RPMI7951 (cell line): Measurements from ENCODE around the gene SPECC1. TPM values are rescaled to one million over a fixed set of nuclear protein-coding genes. Genes with fewer than 3 reads are reported as not detected.
"Not testable (repeated sequence)": the region's sequence is repeated elsewhere in the genome, so short reads cannot be mapped to it uniquely, and the experiment has no call there.

Experiments used
- DNase-seq: peaks from one replicate; pipeline ENCODE4 v3.0.0-alpha.2; 2012; ENCODE audit warnings: low read depth
- total RNA-seq: library from RNA; depleted of rRNA; stranded (reverse); fragments of >200 nt; shearing (Covaris generic); gene quantifications from 2 replicates; pipeline ENCODE4 v1.2.3, GENCODE V29; 2014; rRNA removed

The SPECC1 gene
- total RNA-seq = 40.3 and 45.4 TPM in 2 replicates

GRCh38 chr17:20009302-20010098 lies at the start of gene SPECC1:
Gene SPECC1 (plus strand): TSS chr17:20009359. CDS start chr17:20096652, 87,293 bp downstream.
- DNase-seq = no peak

DNA sequence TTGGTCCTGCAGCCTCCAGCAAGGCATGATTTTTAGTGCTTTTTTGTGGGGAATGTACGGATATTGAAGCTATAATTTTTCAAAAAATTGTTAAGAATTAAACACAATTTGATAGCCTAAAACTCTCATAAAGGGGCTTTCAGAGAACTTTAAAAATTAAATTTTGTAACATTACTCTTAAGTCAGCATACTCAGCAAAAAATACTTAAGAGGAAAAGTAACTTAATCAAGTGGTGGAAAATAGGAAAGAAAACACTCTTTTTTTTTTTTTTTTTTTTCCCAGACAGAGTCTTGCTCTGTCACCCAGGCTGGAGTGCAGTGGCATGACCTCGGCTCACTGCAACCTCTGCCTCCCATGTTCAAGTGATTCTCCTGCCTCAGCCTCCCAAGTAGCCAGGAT lies 46.2 kb upstream of the SPECC1 start:
- DNase-seq = not testable (repeated sequence)

DNA sequence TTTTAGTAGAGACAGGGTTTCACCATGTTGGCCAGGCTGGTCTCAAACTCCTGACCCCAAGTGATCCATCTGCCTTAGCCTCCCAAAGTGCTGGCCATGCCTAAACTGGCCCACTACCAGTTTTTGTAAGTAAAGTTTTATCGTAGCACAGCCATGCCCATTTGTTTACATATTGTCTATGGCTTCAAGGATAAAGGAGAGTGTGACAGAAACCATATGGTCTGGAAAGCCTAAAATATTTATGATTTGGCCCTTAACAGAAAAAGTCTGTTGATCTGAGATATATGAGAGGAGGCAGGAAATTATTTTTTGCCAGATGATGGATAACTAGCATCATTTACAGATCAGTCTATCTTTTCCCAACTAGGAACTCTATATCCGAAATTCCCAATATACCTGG lies 36.0 kb upstream of the SPECC1 start:
- no peak for DNase-seq

GRCh38 chr17:19975601-19976000 lies 33.6 kb upstream of the SPECC1 start:
- DNase-seq = no peak

- peak; percentile 81 for DNase-seq
Measured at GRCh38 chr17:19977293-19978208, 31.6 kb upstream of the SPECC1 start, which contains the start of gene AKAP10. Gene AKAP10 (minus strand): TSS chr17:19977828. CDS start chr17:19977679, 149 bp downstream.

GRCh38 chr17:19978209-19978802 lies 30.9 kb upstream of the SPECC1 start:
- DNase-seq = no peak

DNA sequence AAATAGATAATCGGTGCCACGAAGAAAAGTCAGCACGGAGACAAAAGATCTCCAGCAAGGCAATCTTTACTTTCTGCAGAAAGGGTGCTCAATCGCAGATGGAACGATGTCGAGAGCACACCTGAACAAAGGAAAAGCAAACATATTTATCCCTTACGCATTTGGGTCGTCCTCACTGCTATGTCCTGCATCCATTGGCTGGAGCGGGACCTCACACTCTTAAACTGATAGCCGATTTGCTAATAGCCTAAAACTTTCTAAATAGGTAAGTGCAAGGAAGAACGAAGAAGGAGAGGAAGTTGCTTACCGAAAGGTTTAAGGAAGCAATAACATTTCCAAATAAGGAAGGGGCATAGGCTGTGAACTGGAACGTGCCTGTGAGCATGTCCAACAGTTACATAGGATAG lies 30.4 kb upstream of the SPECC1 start:
- DNase-seq = no peak

- DNase-seq = no peak
Measured at GRCh38 chr17:19979917-19980770, 29.0 kb upstream of the SPECC1 start.

DNA sequence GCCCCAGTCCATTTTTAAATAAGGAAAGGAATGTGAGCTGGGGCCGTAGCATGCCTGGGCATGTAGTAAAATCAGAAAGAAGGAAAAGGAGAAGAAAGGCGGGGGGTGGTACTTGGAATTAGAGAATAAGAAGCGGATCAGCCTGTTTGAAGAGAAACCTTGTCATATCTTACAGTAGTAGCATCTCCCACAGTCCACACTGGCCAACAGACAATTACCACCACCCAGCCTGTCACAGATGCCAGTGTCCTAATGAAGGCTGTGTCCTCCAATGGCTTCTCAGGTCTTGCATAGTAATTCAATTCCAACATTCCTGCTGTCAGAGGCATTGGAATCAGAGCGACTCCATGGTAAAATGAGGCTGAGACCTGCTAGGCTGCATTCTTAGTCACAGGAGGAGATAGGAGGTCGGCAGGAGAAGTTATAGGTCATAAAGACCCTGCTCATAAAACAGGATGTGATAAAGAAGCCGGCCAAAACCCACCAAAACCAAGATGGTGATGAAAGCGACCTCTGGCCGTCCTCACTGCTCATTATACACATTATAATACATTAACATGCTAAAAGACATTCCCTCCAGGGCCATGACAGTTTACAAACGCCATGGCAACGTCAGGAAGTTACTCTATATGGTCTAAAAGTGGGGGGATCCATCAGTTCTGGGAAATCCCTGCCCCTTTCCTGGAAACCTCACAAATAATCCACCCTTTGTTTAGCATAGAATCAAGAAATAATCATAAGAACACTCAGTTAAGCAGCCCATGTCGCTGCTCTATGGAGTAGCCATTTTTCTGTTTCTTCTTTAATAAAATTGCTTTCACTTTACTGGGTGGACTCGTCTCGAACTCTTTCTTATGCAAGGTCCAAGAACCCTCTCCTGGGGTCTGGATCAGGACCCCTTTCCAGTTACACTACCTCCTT lies 22.0 kb upstream of the SPECC1 start:
- DNase-seq = no peak

DNA sequence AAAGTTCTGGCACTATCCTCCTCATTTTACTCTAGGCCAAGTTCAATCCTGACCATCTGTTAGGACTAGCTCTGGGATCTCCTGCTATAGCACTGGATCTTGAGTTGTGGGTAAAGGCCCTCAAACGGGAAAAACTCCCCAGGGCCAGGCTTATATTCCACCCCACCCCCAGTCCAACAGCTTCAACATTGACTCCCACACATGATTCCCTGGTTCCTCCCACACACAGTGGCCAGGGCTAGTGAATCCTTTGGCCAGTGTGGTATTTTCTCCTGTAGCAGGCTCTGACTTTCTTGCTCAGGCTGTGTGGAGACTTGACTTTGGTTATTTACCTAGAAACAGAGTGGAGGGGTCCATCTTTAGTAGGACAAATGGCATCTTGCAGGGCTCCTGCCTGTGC lies 21.3 kb upstream of the SPECC1 start:
- peak; percentile 41 for DNase-seq

DNA sequence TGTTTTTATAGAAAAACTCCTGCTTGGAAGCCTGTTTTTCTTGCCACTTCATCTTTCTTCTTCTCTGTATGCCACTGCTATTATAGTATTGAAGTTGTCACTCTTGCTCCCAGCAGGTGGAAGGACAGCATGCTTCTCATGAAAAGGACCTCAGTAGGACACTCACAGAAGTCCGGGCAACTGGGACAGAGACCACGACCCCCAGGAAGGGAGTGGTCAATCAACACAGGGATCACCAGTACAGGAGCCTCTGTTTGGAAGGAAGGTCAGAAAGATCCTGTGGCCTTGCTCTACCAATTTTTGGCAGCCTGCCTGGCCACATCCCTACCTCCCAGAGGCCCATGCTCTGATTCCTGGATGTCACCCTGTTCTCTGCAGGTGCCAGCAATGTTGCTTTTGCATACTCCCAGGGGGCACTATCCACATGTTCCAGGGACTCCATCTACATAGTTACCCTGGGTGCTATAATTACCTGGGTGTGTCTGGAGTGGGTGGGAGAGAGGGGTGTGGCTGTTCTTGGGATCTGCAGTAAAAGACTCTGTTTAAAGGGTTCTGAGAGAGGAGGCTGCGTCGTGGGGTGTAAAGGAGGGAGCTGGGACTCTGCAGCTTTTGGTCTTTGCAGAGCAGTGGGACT lies 17.8 kb upstream of the SPECC1 start:
- no peak for DNase-seq

- peak; percentile 74 for DNase-seq
Measured at GRCh38 chr17:19992803-19993713, 16.1 kb upstream of the SPECC1 start.

DNA sequence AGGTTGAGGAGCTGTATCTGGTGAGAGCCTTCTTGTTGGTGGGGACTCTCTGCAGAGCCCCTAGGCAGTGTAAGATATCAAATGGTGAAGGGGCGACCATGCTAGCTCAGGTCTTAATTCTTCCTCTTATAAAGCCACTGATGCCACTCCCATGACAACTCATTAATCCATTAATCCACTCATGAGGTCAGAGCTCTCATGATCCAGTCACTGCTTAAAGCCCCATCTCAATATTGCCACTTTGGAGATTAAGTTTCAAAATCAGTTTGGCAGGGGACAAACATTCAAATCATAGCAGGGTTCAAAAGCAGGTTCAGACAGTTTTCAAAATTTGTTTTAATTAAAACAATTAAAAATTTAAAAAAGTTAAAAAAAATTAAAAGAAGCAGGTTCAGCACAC lies 13.1 kb upstream of the SPECC1 start:
- DNase-seq = no peak

DNA sequence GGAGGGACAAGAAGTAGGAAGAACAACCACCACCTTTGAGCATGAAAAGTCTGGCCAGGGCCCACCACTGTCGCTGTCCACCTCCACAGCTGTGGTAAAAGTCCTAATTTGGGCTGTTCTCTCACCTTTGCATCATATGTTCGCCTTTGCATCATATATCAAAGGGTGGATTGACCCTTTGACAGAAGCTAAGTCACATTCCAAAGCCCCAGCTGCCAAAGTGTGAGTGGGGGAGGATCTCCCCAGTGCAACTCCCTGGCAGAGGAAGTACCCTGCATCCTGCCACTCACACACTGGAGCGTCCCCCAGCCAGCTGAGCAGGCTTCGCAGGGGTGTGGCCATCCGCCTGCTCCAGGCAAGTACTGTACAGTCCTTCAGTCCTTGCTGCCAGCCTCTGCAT lies 12.7 kb upstream of the SPECC1 start:
- no peak for DNase-seq

- peak; percentile 13 for DNase-seq
Measured at GRCh38 chr17:20008242-20009051, 712 bp upstream of the SPECC1 start.

DNA sequence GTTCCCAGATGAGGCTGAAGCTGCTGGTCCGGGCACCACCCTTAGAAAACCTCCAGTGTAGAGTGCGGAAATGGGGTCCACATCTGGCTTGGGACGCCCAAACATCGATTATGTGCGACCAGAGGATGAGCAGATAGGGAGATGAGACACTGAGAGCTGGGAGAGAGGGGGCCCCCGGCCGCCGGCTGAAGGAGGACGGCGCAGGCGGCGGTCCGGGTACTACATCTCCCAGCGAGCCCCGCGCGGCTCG lies 182 bp upstream of the SPECC1 start:
- peak; percentile 56 for DNase-seq

DNA sequence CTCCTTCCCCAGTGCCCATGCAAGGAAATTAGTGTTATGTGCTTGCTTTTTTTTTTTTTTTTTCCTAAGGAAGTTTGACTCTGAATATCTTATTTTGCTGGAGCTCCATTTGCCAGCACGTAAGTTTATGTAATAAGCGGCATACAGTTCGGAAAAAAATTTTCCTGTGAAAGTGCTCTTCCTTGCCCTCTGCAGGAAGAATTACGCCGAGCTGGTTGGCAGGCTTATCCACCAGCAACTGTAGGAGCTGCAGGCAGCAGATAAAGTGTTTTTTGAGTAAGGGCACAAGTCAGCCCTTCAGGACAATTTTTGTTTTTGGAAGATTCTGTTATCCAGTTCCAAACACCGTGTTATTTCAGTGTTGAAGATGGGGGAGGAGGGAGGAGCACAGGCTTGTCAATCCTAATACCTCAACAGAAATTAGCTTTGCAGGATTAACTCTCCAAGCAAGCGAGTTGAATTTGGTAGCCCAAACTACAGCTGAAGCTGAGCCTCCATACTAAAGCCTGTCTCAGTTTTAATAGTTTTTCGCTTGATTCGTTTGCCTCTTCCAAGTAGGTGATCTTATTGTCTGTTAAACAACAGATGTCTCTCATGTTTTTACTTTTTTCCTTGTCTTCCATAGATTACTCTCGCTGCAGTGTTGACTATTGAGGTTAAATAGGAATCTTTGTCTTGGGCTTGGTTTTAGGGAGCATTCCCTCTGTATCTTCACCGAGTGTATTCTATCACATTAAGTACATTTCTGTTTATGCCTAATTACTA lies 1.1 kb downstream of the SPECC1 start:
- peak; percentile 61 for DNase-seq
